K562 (cell line): ENCODE measurements around the gene ABCC11. TPM values are rescaled to one million over a fixed set of nuclear protein-coding genes. Genes with fewer than 3 reads are reported as not detected.

Source experiments
- CBFA2T2 ChIP-seq: fragments of 450-650 bp; conservative IDR thresholded peaks from 2 replicates; pipeline ENCODE4 v1.6.1; 2017; ENCODE audit warnings: mild to moderate bottlenecking
- FUS ChIP-seq: fragments of 200-400 bp; formaldehyde crosslinking; optimal IDR thresholded peaks from 2 replicates; pipeline ENCODE3; 2017; ENCODE audit warnings: low read depth, low read length
- GABPB1 ChIP-seq: sonication (generic); formaldehyde crosslinking; IDR thresholded peaks from 2 replicates; pipeline ENCODE4 v1.8.0; 2022; ENCODE audit warnings: mild to moderate bottlenecking, missing genetic modification reagents
- JUND ChIP-seq, 2 experiments: IDR thresholded peaks; 2 replicates in 1 of 2; 3 replicates in 1 of 2; pipeline ENCODE4 v1.6.1; 2011; ENCODE audit warnings: borderline replicate concordance in 2 of 2, low read depth in 2 of 2, low read length in 2 of 2, improper control_type of control experiment in 1 of 2, missing biosample characterization in 1 of 2, missing genetic modification characterization in 1 of 2, missing genetic modification reagents in 1 of 2
- KAT7 ChIP-seq: sonication (generic); formaldehyde crosslinking; IDR thresholded peaks from 2 replicates; pipeline ENCODE4 v1.8.0; 2022; ENCODE audit warnings: missing genetic modification reagents, mild to moderate bottlenecking, borderline replicate concordance
- KDM2B ChIP-seq: fragments of 250-450 bp; sonication (Bioruptor Pico); IDR thresholded peaks from 2 replicates; pipeline ENCODE4 v1.8.0; 2021; ENCODE audit warnings: mild to moderate bottlenecking, moderate library complexity
- MAFG ChIP-seq: fragments of 450-650 bp; conservative IDR thresholded peaks from 2 replicates; pipeline ENCODE4 v1.6.1; 2016; ENCODE audit warnings: missing genetic modification characterization, missing compliant biosample characterization
- PHTF2 ChIP-seq: fragments of 250-450 bp; sonication (Bioruptor Pico); IDR thresholded peaks from 2 replicates; pipeline ENCODE4 v1.5.0; 2021; ENCODE audit warnings: mild to moderate bottlenecking
- SIX5 ChIP-seq, 2 experiments: IDR thresholded peaks; 2 replicates each; pipeline ENCODE4 v1.6.1; 2011; ENCODE audit warnings: low read length in 2 of 2, borderline replicate concordance in 1 of 2, low read depth in 1 of 2, mild to moderate bottlenecking in 1 of 2, moderate library complexity in 1 of 2; ENCODE audit not compliant: insufficient read depth in 1 of 2
- SNIP1 ChIP-seq: fragments of 450-650 bp; IDR thresholded peaks from 2 replicates; pipeline ENCODE4 v1.7.1; 2017; ENCODE audit warnings: low read depth, mild to moderate bottlenecking
- TCFL5 ChIP-seq: fragments of 250-450 bp; sonication (Bioruptor Pico); conservative IDR thresholded peaks from 2 replicates; pipeline ENCODE4 v1.6.1; 2021; ENCODE audit warnings: mild to moderate bottlenecking, moderate library complexity, matching md5 sums
- ZNF12 ChIP-seq: sonication (generic); formaldehyde crosslinking; IDR thresholded peaks from 2 replicates; pipeline ENCODE4 v1.4.0; 2020; ENCODE audit warnings: mild to moderate bottlenecking, missing genetic modification reagents
- polyA plus RNA-seq, 8 experiments: library from polyadenylated mRNA; depleted of rRNA in 4 of 8; stranded (reverse) in 5 of 8; unstranded in 3 of 8; fragments of >200 nt; fragmentation: Nextera tagmentation in 2 of 8; fragmentation: Illumina TruSeq in 1 of 8; extraction: Ambion mirVana in 2 of 8; extraction: Trizol in 1 of 8; gene quantifications; 2 replicates each; pipeline versions ENCODE4 v1.2.1 to v1.2.3, GENCODE V29; 2011 to 2014; ENCODE audit warnings: inconsistent platforms in 1 of 8, missing spikeins in 1 of 8
- total RNA-seq, 7 experiments: library from RNA; depleted of rRNA in 6 of 7; stranded (reverse); fragments of >200 nt in 6 of 7; fragmentation: Illumina TruSeq in 2 of 7; extraction: Trizol in 2 of 7; gene quantifications; 2 replicates each; pipeline versions ENCODE4 v1.2.1 to v1.2.3, GENCODE V29; 2011 to 2021; ENCODE audit warnings: low replicate concordance in 1 of 7
- TF ChIP-seq, protein P1 (sequence below): fragments of 450-650 bp; IDR thresholded peaks from 2 replicates; pipeline ENCODE4 v1.6.1; 2014; ENCODE audit warnings: low read depth, mild to moderate bottlenecking, moderate library complexity, borderline replicate concordance
- TF ChIP-seq, protein P2 (sequence below), 3 experiments: fragments of 200-800 bp in 1 of 3; sonication (Bioruptor generic) in 1 of 3; sonication (generic) in 1 of 3; formaldehyde crosslinking in 1 of 3; IDR thresholded peaks; 2 replicates each; pipeline versions ENCODE4 v1.6.1 to v1.8.0; 2016 to 2022; ENCODE audit warnings: mild to moderate bottlenecking in 2 of 3, missing compliant biosample characterization in 2 of 3, missing genetic modification characterization in 2 of 3, missing genetic modification reagents in 1 of 3
- TF ChIP-seq, protein P3 (sequence below): sonication (generic); formaldehyde crosslinking; IDR thresholded peaks from 2 replicates; pipeline ENCODE4 v1.8.0; 2022; ENCODE audit warnings: mild to moderate bottlenecking, low read depth, missing genetic modification reagents
- TF ChIP-seq, protein P4 (sequence below): fragments of 250-450 bp; sonication (Bioruptor Pico); IDR thresholded peaks from 2 replicates; pipeline ENCODE4 v1.4.0; 2020; ENCODE audit warnings: mild to moderate bottlenecking
- TF ChIP-seq, protein P5 (sequence below): sonication (generic); formaldehyde crosslinking; IDR thresholded peaks from 2 replicates; pipeline ENCODE4 v1.9.0; 2022; ENCODE audit warnings: mild to moderate bottlenecking, missing genetic modification reagents

The ABCC11 gene
- total and polyA plus RNA-seq, 9 of the 15 experiments (the other 6 are each of a cell fraction or from before 2014, with no cell fraction given): 0.04 to 0.14 (median 0.04) TPM; not detected in 6

DNA sequence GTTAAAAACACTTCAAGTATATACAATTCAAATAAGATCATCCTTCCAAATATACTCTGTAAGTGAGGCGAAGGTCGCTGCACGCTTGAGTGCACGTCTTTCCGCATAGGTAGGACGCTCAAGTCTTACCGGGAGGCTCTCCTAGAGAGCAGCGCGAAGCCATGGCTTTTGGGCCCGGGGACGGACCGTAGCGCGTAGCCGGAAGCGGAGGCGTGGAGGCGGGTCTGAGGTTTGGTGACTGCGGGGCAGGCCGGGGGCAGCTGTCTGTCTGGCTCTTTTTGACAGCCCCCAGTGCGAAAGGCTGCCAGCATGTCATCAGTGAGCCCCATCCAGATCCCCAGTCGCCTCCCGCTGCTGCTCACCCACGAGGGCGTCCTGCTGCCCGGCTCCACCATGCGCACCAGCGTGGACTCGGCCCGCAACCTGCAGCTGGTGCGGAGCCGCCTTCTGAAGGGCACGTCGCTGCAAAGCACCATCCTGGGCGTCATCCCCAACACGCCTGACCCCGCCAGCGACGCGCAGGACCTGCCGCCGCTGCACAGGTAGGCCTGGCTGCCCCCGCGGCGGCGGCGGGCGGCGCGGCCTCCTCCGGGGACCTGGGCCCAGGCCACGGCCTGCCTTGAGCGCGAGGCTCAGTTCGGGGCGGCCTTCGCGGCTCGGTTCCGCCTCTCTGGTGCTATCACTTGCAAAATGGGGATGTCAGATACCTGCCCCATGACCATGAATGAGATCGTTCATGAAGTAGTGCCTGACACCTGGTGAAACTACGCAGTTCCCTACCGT is 3.1 kb downstream of the ABCC11 start, which contains the start of gene LONP2 (continued):
- TF ChIP-seq, protein P1, sequence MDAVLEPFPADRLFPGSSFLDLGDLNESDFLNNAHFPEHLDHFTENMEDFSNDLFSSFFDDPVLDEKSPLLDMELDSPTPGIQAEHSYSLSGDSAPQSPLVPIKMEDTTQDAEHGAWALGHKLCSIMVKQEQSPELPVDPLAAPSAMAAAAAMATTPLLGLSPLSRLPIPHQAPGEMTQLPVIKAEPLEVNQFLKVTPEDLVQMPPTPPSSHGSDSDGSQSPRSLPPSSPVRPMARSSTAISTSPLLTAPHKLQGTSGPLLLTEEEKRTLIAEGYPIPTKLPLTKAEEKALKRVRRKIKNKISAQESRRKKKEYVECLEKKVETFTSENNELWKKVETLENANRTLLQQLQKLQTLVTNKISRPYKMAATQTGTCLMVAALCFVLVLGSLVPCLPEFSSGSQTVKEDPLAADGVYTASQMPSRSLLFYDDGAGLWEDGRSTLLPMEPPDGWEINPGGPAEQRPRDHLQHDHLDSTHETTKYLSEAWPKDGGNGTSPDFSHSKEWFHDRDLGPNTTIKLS: peak; percentile 71; the same call in 1 of the 2 replicates
- TF ChIP-seq ZNF12 (CRISPR knock-in tag) (no peak), KDM2B (no peak), KAT7 (CRISPR knock-in tag) (peak; percentile 83; the same call in 1 of the 2 replicates), SNIP1 (no peak), GABPB1 (peak; percentile 90), CBFA2T2 (no peak), JUND (IDR thresholded peaks at IDR 0.05; ENCODE audit: borderline replicate concordance, low read depth, low read length) (peak; percentile 51; the same call in 1 of the 2 replicates), JUND (tag; IDR thresholded peaks at IDR 0.05; ENCODE audit: borderline replicate concordance, low read depth, low read length) (peak; percentile 44; the same call in 1 of the 3 replicates), PHTF2 (CRISPR knock-in tag) (no peak), MAFG (tag) (no peak), FUS (no peak), TCFL5 (CRISPR knock-in tag) (no peak), SIX5 (IDR thresholded peaks at IDR 0.05; ENCODE audit: borderline replicate concordance in 1 of 2, insufficient read depth in 1 of 2, low read depth in 1 of 2, low read length in 2 of 2) (no peak)
- TF ChIP-seq, protein P2, sequence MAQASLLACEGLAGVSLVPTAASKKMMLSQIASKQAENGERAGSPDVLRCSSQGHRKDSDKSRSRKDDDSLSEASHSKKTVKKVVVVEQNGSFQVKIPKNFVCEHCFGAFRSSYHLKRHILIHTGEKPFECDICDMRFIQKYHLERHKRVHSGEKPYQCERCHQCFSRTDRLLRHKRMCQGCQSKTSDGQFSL (CRISPR knock-in tag; IDR thresholded peaks at IDR 0.05): no peak
- TF ChIP-seq, protein P2 (tag; IDR thresholded peaks at IDR 0.05): no peak
- TF ChIP-seq, protein P3, sequence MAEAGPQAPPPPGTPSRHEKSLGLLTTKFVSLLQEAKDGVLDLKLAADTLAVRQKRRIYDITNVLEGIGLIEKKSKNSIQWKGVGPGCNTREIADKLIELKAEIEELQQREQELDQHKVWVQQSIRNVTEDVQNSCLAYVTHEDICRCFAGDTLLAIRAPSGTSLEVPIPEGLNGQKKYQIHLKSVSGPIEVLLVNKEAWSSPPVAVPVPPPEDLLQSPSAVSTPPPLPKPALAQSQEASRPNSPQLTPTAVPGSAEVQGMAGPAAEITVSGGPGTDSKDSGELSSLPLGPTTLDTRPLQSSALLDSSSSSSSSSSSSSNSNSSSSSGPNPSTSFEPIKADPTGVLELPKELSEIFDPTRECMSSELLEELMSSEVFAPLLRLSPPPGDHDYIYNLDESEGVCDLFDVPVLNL (CRISPR knock-in tag): no peak
- TF ChIP-seq, protein P4, sequence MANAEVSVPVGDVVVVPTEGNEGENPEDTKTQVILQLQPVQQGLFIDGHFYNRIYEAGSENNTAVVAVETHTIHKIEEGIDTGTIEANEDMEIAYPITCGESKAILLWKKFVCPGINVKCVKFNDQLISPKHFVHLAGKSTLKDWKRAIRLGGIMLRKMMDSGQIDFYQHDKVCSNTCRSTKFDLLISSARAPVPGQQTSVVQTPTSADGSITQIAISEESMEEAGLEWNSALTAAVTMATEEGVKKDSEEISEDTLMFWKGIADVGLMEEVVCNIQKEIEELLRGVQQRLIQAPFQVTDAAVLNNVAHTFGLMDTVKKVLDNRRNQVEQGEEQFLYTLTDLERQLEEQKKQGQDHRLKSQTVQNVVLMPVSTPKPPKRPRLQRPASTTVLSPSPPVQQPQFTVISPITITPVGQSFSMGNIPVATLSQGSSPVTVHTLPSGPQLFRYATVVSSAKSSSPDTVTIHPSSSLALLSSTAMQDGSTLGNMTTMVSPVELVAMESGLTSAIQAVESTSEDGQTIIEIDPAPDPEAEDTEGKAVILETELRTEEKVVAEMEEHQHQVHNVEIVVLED (CRISPR knock-in tag): peak; percentile 55; the same call in 1 of the 2 replicates
- TF ChIP-seq, protein P5, sequence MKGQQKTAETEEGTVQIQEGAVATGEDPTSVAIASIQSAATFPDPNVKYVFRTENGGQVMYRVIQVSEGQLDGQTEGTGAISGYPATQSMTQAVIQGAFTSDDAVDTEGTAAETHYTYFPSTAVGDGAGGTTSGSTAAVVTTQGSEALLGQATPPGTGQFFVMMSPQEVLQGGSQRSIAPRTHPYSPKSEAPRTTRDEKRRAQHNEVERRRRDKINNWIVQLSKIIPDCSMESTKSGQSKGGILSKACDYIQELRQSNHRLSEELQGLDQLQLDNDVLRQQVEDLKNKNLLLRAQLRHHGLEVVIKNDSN (CRISPR knock-in tag): no peak
